NCI-H128 (cell line): Measurements from ENCODE around the gene OPRM1.

Experiments
- DNase-seq: peaks from one replicate; lab custom pipeline; 2025; ENCODE audit not compliant: unreplicated experiment; lab: John Stamatoyannopoulos, UW

The OPRM1 gene

DNA sequence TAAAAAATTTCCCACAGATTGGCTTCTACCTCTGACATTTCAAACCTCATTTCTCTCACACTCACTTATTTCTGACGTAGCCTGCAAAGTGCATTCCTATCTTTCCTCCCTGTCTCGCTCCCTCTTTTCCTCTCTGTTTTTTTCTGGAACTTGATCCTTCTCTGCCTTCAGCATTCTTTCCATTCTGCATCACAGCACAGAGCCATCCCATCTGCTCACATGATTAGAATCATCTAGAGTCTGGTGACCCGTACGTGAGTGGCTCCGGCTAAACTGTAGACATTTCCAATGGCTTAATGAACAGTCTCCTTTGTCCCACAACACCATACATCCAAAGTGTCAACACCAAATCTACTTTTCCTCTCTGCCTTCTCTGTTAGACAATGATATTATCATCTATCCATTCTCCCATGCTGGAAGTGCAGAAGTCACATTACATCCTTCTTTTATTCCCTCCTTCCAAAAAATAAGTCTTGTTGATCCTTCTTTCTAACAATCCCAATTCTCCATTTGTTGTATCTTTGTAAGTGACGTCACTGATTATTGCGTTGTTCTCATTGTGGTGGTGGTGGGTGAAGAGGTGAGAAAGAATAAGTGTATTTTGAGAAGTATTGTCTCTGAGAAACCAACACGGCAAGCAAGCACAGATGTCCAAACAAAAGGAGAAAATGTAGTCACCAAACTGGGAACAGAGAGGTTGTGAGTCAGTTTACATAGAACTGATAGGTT, 41.6 kb downstream of the OPRM1 start:
- no peak for DNase-seq

DNA sequence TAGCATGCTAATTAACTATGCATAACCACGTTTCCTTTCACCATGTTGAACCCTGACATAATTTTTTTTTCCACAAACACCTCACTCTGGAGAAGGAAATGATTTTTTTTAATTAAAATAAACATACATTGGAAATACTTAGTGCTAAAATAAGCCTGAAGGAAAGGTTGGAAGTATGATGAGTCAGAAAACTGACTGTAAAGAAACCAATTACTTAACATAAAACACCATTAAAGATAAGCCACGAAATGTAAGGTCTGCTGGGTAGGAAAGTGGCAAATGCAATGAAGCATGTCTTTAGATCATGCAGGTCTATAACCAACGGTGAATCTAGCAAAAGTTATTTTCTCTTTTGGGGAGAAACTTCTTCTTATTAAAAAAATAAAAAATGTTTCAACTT, 47.5 kb downstream of the OPRM1 start:
- no peak for DNase-seq

- DNase-seq, result no peak
Observed at GRCh38 chr6:154092326-154092962, 53.4 kb downstream of the OPRM1 start.

- DNase-seq, result no peak
Observed at GRCh38 chr6:154093231-154094044, 54.4 kb downstream of the OPRM1 start.

- DNase-seq, result no peak
Observed at GRCh38 chr6:154095571-154095970, 56.5 kb downstream of the OPRM1 start.

DNA sequence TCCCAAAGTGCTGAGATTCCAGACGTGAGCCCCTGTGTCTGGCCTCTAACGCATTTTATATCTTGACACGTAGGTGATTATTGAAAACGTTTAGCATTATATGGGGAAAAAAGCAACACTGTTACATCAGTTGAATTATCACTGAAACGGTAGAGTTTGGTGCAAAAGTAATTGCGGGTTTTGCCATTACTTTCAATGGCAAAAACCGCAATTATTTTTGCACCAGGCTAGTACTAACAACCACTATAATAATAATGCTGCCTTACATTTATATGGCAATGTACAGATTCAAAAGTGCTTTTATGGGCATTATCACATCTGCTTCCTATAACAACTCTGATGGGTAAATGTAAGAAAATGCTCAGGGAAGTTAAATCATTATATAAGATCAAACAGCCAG, 57.3 kb downstream of the OPRM1 start:
- DNase-seq, result no peak

- DNase-seq, result no peak
Observed at GRCh38 chr6:154096834-154097233, 57.8 kb downstream of the OPRM1 start.

DNA sequence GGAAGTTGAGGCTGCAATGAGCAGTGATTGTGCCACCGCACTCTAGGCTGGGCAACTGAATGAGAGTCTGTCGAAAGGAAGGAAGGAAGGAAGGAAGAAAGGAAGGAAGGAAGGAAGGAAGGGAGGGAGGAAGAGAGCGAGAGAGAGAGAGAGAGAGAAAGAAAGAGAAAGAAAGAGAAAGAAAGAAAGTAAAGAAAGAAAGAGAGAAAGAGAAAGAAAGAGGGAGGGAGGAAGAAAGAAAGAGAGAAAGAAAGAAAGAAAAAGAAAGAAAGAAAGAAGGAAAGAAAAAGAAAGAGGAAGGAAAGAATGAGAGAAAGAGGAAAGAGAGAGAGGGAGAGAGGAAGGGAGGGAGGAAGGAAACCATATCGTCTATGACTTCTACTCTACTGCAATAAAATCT, 60.2 kb downstream of the OPRM1 start:
- DNase-seq, result no peak

DNA sequence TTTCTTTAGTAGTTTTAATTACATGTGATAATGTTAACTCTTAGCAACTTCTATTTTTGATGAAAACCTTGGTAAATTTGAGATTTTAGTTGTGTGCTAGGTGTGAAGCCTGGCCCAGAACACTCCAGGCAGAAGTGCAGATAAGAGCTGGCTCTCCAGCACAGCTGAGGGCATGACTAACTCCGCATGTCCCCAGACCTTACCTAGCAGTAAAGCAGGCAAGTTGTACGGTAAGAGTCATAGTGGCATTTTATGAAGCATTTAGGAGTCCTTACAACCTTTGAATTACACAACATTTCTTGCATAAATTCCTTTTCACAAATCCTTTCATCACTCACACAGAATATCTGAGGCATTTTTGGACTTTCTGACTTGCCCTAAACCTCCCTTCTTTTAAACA, 67.2 kb downstream of the OPRM1 start:
- DNase-seq, result no peak

DNA sequence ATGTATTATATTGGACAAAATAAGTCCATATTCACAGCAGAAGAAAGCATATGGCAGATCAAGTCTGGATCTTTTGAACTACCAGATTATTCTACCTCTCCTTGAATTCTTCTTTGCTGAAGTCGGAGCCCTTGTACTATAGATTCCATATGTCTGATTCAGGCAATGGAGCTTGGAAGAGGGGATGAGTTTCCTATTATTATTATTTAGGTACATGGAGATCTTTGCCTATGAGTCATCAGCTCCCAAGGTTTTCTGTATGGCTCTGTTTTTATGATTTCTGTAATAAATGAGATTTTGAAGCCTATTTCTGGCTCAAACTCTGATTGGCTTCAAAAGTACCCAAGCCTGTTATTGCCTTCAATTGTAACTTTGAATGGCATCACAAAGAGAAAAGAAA, 72.0 kb downstream of the OPRM1 start:
- DNase-seq, result no peak

GRCh38 chr6:154112181-154112809, 73.3 kb downstream of the OPRM1 start:
- no peak for DNase-seq

GRCh38 chr6:154113392-154113791, 74.4 kb downstream of the OPRM1 start:
- no peak for DNase-seq

DNA sequence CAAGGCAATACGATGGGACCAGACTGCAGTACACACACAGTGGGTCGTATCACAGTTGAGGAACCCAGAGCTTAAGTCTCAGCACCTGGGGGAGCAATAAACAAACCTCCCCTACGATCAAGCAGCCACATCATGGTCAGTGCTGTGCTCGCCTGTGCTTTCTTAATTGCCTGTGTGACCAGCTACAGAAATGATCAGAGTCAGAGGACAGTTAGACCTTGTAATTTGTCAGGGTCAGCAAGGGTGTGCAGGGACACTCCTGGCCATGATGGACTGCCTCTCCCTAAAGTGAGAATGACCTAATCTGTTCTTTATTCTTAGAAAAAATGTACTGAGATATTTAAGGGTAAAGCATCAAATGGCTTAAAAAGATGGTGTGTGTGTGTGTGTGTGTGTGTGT, 78.4 kb downstream of the OPRM1 start:
- no peak for DNase-seq

- no peak for DNase-seq
Observed at GRCh38 chr6:154122195-154122925, 83.3 kb downstream of the OPRM1 start.

- no peak for DNase-seq
Observed at GRCh38 chr6:154123155-154123956, 84.3 kb downstream of the OPRM1 start.

- DNase-seq, result no peak
Observed at GRCh38 chr6:154125421-154125820, 86.4 kb downstream of the OPRM1 start.

DNA sequence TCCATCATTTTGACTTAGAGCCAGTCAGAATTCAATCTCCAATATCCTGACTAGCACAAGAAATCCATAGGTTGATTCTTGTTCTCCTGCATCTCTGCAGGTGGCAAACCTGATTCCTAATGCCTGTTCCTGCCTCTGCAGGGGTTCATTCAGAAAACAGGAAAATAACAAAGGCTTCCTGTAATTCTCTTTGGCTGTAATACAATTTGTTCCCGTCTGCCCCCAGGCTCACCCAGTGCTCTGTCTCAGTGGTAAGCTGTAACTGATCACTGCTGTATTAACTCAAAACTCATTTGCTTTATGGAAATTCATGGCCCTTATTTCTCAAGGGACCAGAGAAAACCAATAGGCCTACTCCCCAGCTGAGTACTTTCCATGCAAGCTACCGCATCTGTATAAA, 88.6 kb downstream of the OPRM1 start:
- no peak for DNase-seq

DNA sequence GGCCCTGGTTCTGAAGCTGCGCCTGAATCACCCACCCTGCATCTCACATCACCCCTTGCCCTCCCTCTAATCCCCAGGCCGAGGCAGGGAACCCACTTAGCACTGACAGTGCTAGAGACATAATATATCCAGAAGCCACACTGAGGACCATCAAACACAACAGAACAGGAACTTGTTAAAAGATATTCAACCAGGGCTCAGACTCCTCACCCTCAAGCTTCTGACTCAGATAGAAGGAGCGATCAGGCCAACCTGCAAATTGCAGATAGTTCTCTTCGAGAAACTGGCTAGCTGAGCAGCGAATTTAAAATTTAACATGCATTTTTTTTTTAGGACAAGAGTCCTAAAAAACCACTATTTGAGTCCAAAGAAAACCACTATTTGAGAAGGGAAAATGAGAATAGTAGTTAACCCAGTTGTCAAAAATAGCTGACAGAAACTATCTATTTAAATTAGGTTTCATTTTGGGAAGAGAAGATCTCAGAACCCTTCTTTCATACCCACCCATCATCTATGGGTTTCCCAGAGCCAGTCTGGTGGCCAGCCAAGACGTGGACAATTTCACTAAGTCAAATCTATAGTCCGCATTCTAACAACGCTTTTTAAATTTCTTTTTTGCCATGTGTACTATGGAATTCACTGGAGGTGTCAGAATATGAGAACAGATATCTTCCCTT, 95.6 kb downstream of the OPRM1 start:
- no peak for DNase-seq

DNA sequence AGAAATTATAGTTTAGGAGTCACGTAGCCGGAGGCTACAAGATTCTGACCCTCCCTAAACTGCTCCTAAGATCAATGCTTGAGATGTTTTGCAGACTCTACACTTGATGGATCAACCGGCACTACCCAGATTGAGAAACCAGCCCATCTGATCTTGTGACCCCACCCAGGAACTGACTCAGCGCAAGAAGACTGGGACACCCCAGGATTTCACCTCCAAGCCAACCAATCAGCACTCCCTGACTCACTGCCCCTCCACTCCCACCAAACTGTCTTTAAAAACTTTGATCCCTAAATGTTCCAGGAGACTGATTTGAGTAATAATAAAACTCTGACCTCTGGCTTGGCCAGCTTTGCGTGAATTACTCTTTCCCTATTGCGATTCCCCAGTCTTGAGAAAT, 99.8 kb downstream of the OPRM1 start:
- no peak for DNase-seq

GRCh38 chr6:154139892-154140291, 100.9 kb downstream of the OPRM1 start:
- no peak for DNase-seq
